Activated CD8-positive, alpha-beta T cell treated with anti-CD3 and anti-CD28 coated beads for 36 hours (primary cell): ENCODE results near the gene SRL. TPM values are rescaled to one million over a fixed set of nuclear protein-coding genes. Genes with fewer than 3 reads are reported as not detected.

ENCODE experiments used
- ATAC-seq: fragments of 200-7000 bp; cut with Tn5 transposase; one replicate; pipeline ENCODE4 v1.10.0; 2021; ENCODE audit warnings: mild to moderate bottlenecking, moderate library complexity
- CTCF ChIA-PET: fragments of 350-600 bp; sonication (Branson Sonifier 250); formaldehyde crosslinking; loops from one replicate; lab custom pipeline; 2021; ENCODE audit warnings: antibody characterized with exemption; lab: Charles Lee
- POLR2A ChIA-PET: fragments of 350-600 bp; sonication (Branson Sonifier 250); formaldehyde crosslinking; loops from one replicate; lab custom pipeline; 2021; ENCODE audit warnings: antibody characterized with exemption; lab: Charles Lee
- DNase-seq: peaks from one replicate; pipeline ENCODE4 v3.0.0-alpha.2; 2020
- H3K27ac Mint-ChIP-seq: one replicate; pipeline ENCODE4 v1.8.0; 2021; ENCODE audit warnings: mild to moderate bottlenecking, mixed read lengths
- H3K27me3 Mint-ChIP-seq: one replicate; pipeline ENCODE4 v1.8.0; 2021; ENCODE audit warnings: mixed read lengths
- H3K36me3 Mint-ChIP-seq: one replicate; pipeline ENCODE4 v1.8.0; 2021; ENCODE audit warnings: low read depth, mixed read lengths
- H3K4me1 Mint-ChIP-seq: one replicate; pipeline ENCODE4 v1.8.0; 2021; ENCODE audit warnings: low read depth, mixed read lengths
- H3K4me3 Mint-ChIP-seq: one replicate; pipeline ENCODE4 v1.8.0; 2021; ENCODE audit warnings: mild to moderate bottlenecking, moderate library complexity, mixed read lengths
- H3K9me3 Mint-ChIP-seq: one replicate; pipeline ENCODE4 v1.8.0; 2021; ENCODE audit warnings: mixed read lengths
- CTCF ChIP-seq: fragments of 200-600 bp; IDR thresholded peaks from one replicate; pipeline ENCODE4 v1.8.0; 2022; ENCODE audit warnings: antibody characterized with exemption, mild to moderate bottlenecking
- intact Hi-C: fragments of 100-400 bp; cut with micrococcal nuclease; formaldehyde crosslinking; loops from one replicate; pipeline ENCODE4 v1.10.0; 2022
- total RNA-seq, 2 experiments: library from RNA; stranded (reverse); gene quantifications; one replicate each; pipeline ENCODE4 v1.2.3, GENCODE V29; 2021

The SRL gene
- total RNA-seq, 2 experiments from 2014 or later: not detected

GRCh38 chr16:4241258-4241927 is 487 bp downstream of the SRL start:
- ATAC-seq (no peak), DNase-seq (no peak)
- no peaks in the 10 kb centered on the region for H3K4me1 Mint-ChIP-seq
- intact Hi-C loops: no loop called here
- no peak overlapping the region for H3K27ac Mint-ChIP-seq
- H3K36me3 Mint-ChIP-seq: no peaks in the 10 kb centered on the region
- CTCF ChIA-PET: no interaction called here
- POLR2A ChIA-PET: interaction anchor here (0.7 kb wide), 1 partner anchor 11 kb away, joined by 5 read pairs; no protein-coding TSS in a partner anchor
- H3K4me3 Mint-ChIP-seq: no peak overlapping the region
- TF ChIP-seq CTCF: no peak
- H3K27me3 Mint-ChIP-seq: peaks cover 8% of the 10 kb centered on the region
- no peaks in the 10 kb centered on the region for H3K9me3 Mint-ChIP-seq

GRCh38 chr16:4240624-4241023 is 1.3 kb downstream of the SRL start:
- ATAC-seq (no peak), DNase-seq (no peak)
- Mint-ChIP-seq H3K4me1 (no peaks in the 10 kb centered on the region), H3K27me3 (peaks cover 10% of the 10 kb centered on the region), H3K9me3 (no peaks in the 10 kb centered on the region), H3K4me3 (no peak overlapping the region), H3K27ac (no peak overlapping the region), H3K36me3 (no peaks in the 10 kb centered on the region)
- CTCF ChIA-PET: interaction anchor here (3.4 kb wide), 1 partner anchor 13 kb away, joined by 10 read pairs; no protein-coding TSS in a partner anchor
- no peak for TF ChIP-seq CTCF
- intact Hi-C loops: no loop called here
- POLR2A ChIA-PET: no interaction called here

- peaks cover 10% of the 10 kb centered on the region for H3K27me3 Mint-ChIP-seq
- intact Hi-C loops: no loop called here
- ChIA-PET CTCF (interaction anchor here (3.4 kb wide), 1 partner anchor 14 kb away, joined by 10 read pairs; no protein-coding TSS in a partner anchor), POLR2A (interaction anchor here (0.7 kb wide), 1 partner anchor 15 kb away, joined by 3 read pairs; no protein-coding TSS in a partner anchor)
- H3K9me3 Mint-ChIP-seq: no peaks in the 10 kb centered on the region
- no peaks in the 10 kb centered on the region for H3K36me3 Mint-ChIP-seq
- H3K4me1 Mint-ChIP-seq: no peaks in the 10 kb centered on the region
- H3K27ac Mint-ChIP-seq: no peak overlapping the region
- H3K4me3 Mint-ChIP-seq: no peak overlapping the region
- no peak for ATAC-seq
- DNase-seq: no peak
- no peak for TF ChIP-seq CTCF
Measured at GRCh38 chr16:4239682-4240175, 2.2 kb downstream of the SRL start.

GRCh38 chr16:4239020-4239419 is 2.9 kb downstream of the SRL start:
- no peak for TF ChIP-seq CTCF
- Mint-ChIP-seq H3K4me3 (no peak overlapping the region), H3K36me3 (no peaks in the 10 kb centered on the region), H3K4me1 (no peaks in the 10 kb centered on the region), H3K9me3 (no peaks in the 10 kb centered on the region), H3K27me3 (peaks cover 10% of the 10 kb centered on the region), H3K27ac (no peak overlapping the region)
- DNase-seq: no peak
- ChIA-PET CTCF (interaction anchor here (3.4 kb wide), 1 partner anchor 14 kb away, joined by 10 read pairs; no protein-coding TSS in a partner anchor), POLR2A (interaction anchor here (0.7 kb wide), 1 partner anchor 15 kb away, joined by 3 read pairs; no protein-coding TSS in a partner anchor)
- no peak for ATAC-seq
- intact Hi-C loops: no loop called here

- Mint-ChIP-seq H3K9me3 (no peaks in the 10 kb centered on the region), H3K27ac (no peak overlapping the region), H3K4me1 (no peaks in the 10 kb centered on the region), H3K36me3 (no peaks in the 10 kb centered on the region), H3K27me3 (peaks cover 13% of the 10 kb centered on the region), H3K4me3 (no peak overlapping the region)
- intact Hi-C loops: no loop called here
- no peak for TF ChIP-seq CTCF
- DNase-seq (no peak), ATAC-seq (no peak)
- ChIA-PET CTCF (interaction anchor here (1.0 kb wide), 1 partner anchor 21 kb away, joined by 4 read pairs; no protein-coding TSS in a partner anchor), POLR2A (no interaction called here)
Measured at GRCh38 chr16:4233431-4233830, 8.4 kb downstream of the SRL start.
